H9 (cell line): ENCODE results near the gene ERC2. TPM values are rescaled to one million over a fixed set of nuclear protein-coding genes. Genes with fewer than 3 reads are reported as not detected.

Experiments used
- DNase-seq: peaks from one replicate; pipeline ENCODE4 v3.0.0-alpha.2; 2017
- H2AFZ ChIP-seq: one replicate; pipeline ENCODE4 v1.6.1; 2013; ENCODE audit warnings: mild to moderate bottlenecking, low read length, control low read depth, moderate library complexity
- H2AK5ac ChIP-seq: 2 replicates; pipeline ENCODE4 v1.6.1; 2013; ENCODE audit warnings: low read length, control low read depth, mixed read lengths; ENCODE audit not compliant: insufficient read length
- H2BK120ac ChIP-seq: one replicate; pipeline ENCODE4 v1.6.1; 2013; ENCODE audit warnings: low read depth, mild to moderate bottlenecking, low read length, control low read depth, inconsistent platforms; ENCODE audit not compliant: poor library complexity, severe bottlenecking
- H2BK12ac ChIP-seq: 2 replicates; pipeline ENCODE4 v1.6.1; 2013; ENCODE audit warnings: low read length, control low read depth, mixed read lengths, low read depth; ENCODE audit not compliant: insufficient read length
- H2BK15ac ChIP-seq: 2 replicates; pipeline ENCODE4 v1.6.1; 2013; ENCODE audit warnings: low read depth, low read length, control low read depth
- H2BK20ac ChIP-seq: one replicate; pipeline ENCODE4 v1.6.1; 2013; ENCODE audit warnings: low read depth, mild to moderate bottlenecking, low read length, control low read depth, inconsistent platforms; ENCODE audit not compliant: poor library complexity, severe bottlenecking
- H2BK5ac ChIP-seq: 2 replicates; pipeline ENCODE4 v1.6.1; 2013; ENCODE audit warnings: low read length, control low read depth, mixed read lengths; ENCODE audit not compliant: insufficient read length
- H3K14ac ChIP-seq: 2 replicates; pipeline ENCODE4 v1.6.1; 2013; ENCODE audit warnings: low read length, control low read depth; ENCODE audit not compliant: insufficient read depth
- H3K18ac ChIP-seq: 2 replicates; pipeline ENCODE4 v1.6.1; 2013; ENCODE audit warnings: low read depth, mild to moderate bottlenecking, mixed read lengths, low read length, control low read depth; ENCODE audit not compliant: insufficient read length
- H3K23ac ChIP-seq: 2 replicates; pipeline ENCODE4 v1.6.1; 2013; ENCODE audit warnings: low read length, control low read depth, mixed read lengths, low read depth; ENCODE audit not compliant: insufficient read length
- H3K23me2 ChIP-seq: 2 replicates; pipeline ENCODE4 v1.6.1; 2013; ENCODE audit warnings: low read depth, mild to moderate bottlenecking, mixed read lengths, low read length, control low read depth; ENCODE audit not compliant: insufficient read length, poor library complexity, severe bottlenecking
- H3K27ac ChIP-seq: 2 replicates; pipeline ENCODE4 v1.5.1; 2013; ENCODE audit warnings: low read length, control low read depth, mixed read lengths, low read depth; ENCODE audit not compliant: insufficient read length
- H3K27me3 ChIP-seq: 2 replicates; pipeline ENCODE4 v1.6.1; 2013; ENCODE audit warnings: low read length, control low read depth, inconsistent platforms; ENCODE audit not compliant: insufficient read depth
- H3K4ac ChIP-seq: 2 replicates; pipeline ENCODE4 v1.6.1; 2013; ENCODE audit warnings: low read depth, mild to moderate bottlenecking, control low read depth, inconsistent platforms, low read length, moderate library complexity
- H3K4me1 ChIP-seq: 2 replicates; pipeline ENCODE4 v1.6.1; 2013; ENCODE audit warnings: low read length, control low read depth, inconsistent platforms; ENCODE audit not compliant: insufficient read depth
- H3K4me2 ChIP-seq: 2 replicates; pipeline ENCODE4 v1.6.1; 2013; ENCODE audit warnings: low read length, control low read depth, mixed read lengths; ENCODE audit not compliant: insufficient read length, insufficient read depth
- H3K56ac ChIP-seq: 2 replicates; pipeline ENCODE4 v1.6.1; 2013; ENCODE audit warnings: low read depth, mild to moderate bottlenecking, mixed read lengths, low read length, control low read depth; ENCODE audit not compliant: insufficient read length
- H3K79me1 ChIP-seq: 2 replicates; pipeline ENCODE4 v1.6.1; 2013; ENCODE audit warnings: low read depth, mild to moderate bottlenecking, moderate library complexity, low read length, control low read depth, inconsistent platforms; ENCODE audit not compliant: insufficient read depth, poor library complexity, severe bottlenecking
- H3K79me2 ChIP-seq: 2 replicates; pipeline ENCODE4 v1.6.1; 2013; ENCODE audit warnings: low read length, control low read depth, inconsistent platforms; ENCODE audit not compliant: insufficient read depth
- H3K9ac ChIP-seq: 2 replicates; pipeline ENCODE4 v1.6.1; 2013; ENCODE audit warnings: low read length, control low read depth, mixed read lengths; ENCODE audit not compliant: insufficient read length; ENCODE audit errors: extremely low read depth
- H3K9me3 ChIP-seq: one replicate; pipeline ENCODE4 v1.6.1; 2013; ENCODE audit warnings: low read depth, low read length, inconsistent platforms; ENCODE audit not compliant: control insufficient read depth
- H3T11ph ChIP-seq: one replicate; pipeline ENCODE4 v1.6.1; 2013; ENCODE audit warnings: mild to moderate bottlenecking, low read length, control low read depth, inconsistent platforms
- H4K20me1 ChIP-seq: one replicate; pipeline ENCODE4 v1.6.1; 2013; ENCODE audit not compliant: control insufficient read depth, insufficient read length, insufficient read depth
- H4K5ac ChIP-seq: 2 replicates; pipeline ENCODE4 v1.6.1; 2013; ENCODE audit warnings: low read depth, mild to moderate bottlenecking, mixed read lengths, low read length, control low read depth; ENCODE audit not compliant: insufficient read length
- H4K8ac ChIP-seq: replicated peaks from 2 replicates; pipeline ENCODE4 v1.6.1; 2013; ENCODE audit warnings: low read length, control low read depth, mixed read lengths, low read depth; ENCODE audit not compliant: insufficient read length
- H4K91ac ChIP-seq: 2 replicates; pipeline ENCODE4 v1.6.1; 2013; ENCODE audit warnings: low read depth, mild to moderate bottlenecking, moderate library complexity, mixed read lengths, low read length, control low read depth; ENCODE audit not compliant: insufficient read length
- H3K27ac Mint-ChIP-seq, 3 experiments: 2 replicates in 2 of 3; 3 replicates in 1 of 3; pipeline ENCODE4 v1.8.0; 2020 to 2021; ENCODE audit warnings: mixed read lengths in 3 of 3, mild to moderate bottlenecking in 1 of 3, moderate library complexity in 1 of 3
- H3K27me3 Mint-ChIP-seq: 2 replicates; pipeline ENCODE4 v1.8.0; 2021; ENCODE audit warnings: low read depth, mild to moderate bottlenecking, moderate library complexity, mixed read lengths
- H3K36me3 Mint-ChIP-seq, 3 experiments: 2 replicates in 2 of 3; 3 replicates in 1 of 3; pipeline ENCODE4 v1.8.0; 2020 to 2021; ENCODE audit warnings: low read depth in 3 of 3, mixed read lengths in 3 of 3; ENCODE audit not compliant: insufficient read depth in 1 of 3
- H3K4me1 Mint-ChIP-seq, 2 experiments: 2 replicates each; pipeline ENCODE4 v1.8.0; 2020; ENCODE audit warnings: mixed read lengths in 2 of 2
- H3K4me3 Mint-ChIP-seq, 2 experiments: 2 replicates in 1 of 2; 3 replicates in 1 of 2; pipeline ENCODE4 v1.8.0; 2020 to 2021; ENCODE audit warnings: mild to moderate bottlenecking in 2 of 2, mixed read lengths in 2 of 2, moderate library complexity in 1 of 2
- H3K9me3 Mint-ChIP-seq, 2 experiments: 2 replicates in 1 of 2; 3 replicates in 1 of 2; pipeline ENCODE4 v1.8.0; 2020; ENCODE audit warnings: mild to moderate bottlenecking in 2 of 2, mixed read lengths in 2 of 2, moderate library complexity in 1 of 2
- CTCF ChIP-seq: fragments of 200-600 bp; sonication (generic); conservative IDR thresholded peaks from 3 replicates; pipeline ENCODE4 v1.8.0; 2021; ENCODE audit warnings: antibody characterized with exemption, mild to moderate bottlenecking
- WGBS: extraction: QIAGEN DNeasy Blood & Tissue Kit; methylation state at CpG from one replicate; pipeline ENCODE4 v1.1.7; 2013; ENCODE audit warnings: missing lambda C conversion rate, low lambda C conversion rate, mixed read lengths; ENCODE audit not compliant: insufficient read length; ENCODE audit errors: extremely low coverage; 5-methylcytosine and 5-hydroxymethylcytosine counted together
- total RNA-seq: library from RNA; stranded (reverse); gene quantifications from 2 replicates; pipeline ENCODE4 v1.2.1, GENCODE V29; 2021

Gene ERC2
- total RNA-seq, 1 experiment from 2014 or later, result 15.4 TPM

DNA sequence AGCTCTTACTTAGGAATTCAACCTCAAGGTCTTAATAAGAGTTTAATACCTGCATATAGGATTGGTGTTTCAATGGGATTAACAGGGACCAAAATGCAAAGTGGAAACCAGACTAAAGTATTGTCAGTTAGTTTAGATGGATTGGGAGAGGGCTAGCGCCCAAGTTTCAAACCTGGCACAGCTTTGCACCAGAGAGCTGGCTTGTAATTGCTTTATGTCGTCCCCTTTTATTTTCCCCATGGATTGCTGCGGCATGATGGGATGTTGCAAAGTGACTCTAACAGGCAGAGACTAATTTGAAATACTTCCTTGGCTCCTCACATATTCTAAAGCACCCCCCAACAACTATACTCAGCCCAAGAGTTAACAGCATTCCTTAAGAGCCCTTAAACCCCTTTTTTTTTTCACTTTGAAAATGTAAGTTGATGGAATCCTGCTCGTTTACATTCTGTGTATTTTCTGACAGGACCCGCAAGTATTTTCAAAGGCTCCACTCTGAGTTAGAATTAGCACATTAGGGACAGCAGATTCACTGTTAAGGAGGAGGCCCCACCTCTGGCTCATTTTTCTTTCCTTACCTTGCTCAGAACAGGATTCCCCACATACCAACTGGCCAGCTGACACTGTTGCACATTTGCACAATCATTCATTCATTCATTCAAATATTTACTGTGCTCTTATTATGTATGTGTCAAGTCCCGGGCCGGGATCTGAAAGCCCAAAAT, 214.2 kb downstream of the ERC2 start:
- no peaks in the 10 kb centered on the region for H3K79me1 ChIP-seq
- H3K4me1 ChIP-seq, result peaks cover 5% of the 10 kb centered on the region; the same call in 1 of the 2 replicates
- no peak overlapping the region for H2BK15ac ChIP-seq
- no peaks in the 10 kb centered on the region for H3K23me2 ChIP-seq
- no peak overlapping the region for H3K18ac ChIP-seq
- H3K9ac ChIP-seq, result no peak overlapping the region
- no CpG with 5 or more reads among the region's 7 CpGs for WGBS
- no peaks in the 10 kb centered on the region for H3K9me3 ChIP-seq
- no peak overlapping the region for H3K14ac ChIP-seq
- H3K27ac ChIP-seq, result no peak overlapping the region
- H4K91ac ChIP-seq, result no peak overlapping the region
- Mint-ChIP-seq H3K9me3 (no peaks in the 10 kb centered on the region), H3K36me3 (no peaks in the 10 kb centered on the region), H3K27me3 (no peaks in the 10 kb centered on the region), H3K4me3 (no peak overlapping the region), H3K27ac (peak overlapping the region; percentile 15 to 82 (median 80); a peak in 4 of 7 replicates), H3K4me1 (peaks cover 33 to 44% of the 10 kb centered on the region in 2 experiments)
- H3K4me2 ChIP-seq, result no peak overlapping the region
- no peak overlapping the region for H2AFZ ChIP-seq
- no peak overlapping the region for H2BK20ac ChIP-seq
- H3K79me2 ChIP-seq, result no peaks in the 10 kb centered on the region
- no peak for DNase-seq
- H2AK5ac ChIP-seq, result no peak overlapping the region
- no peak overlapping the region for H3K23ac ChIP-seq
- no peaks in the 10 kb centered on the region for H4K20me1 ChIP-seq
- H2BK12ac ChIP-seq, result no peak overlapping the region
- H3K27me3 ChIP-seq, result no peaks in the 10 kb centered on the region
- no peak overlapping the region for H3T11ph ChIP-seq
- no peak overlapping the region for H2BK5ac ChIP-seq
- H3K4ac ChIP-seq, result no peak overlapping the region
- no peak overlapping the region for H4K5ac ChIP-seq
- no peak overlapping the region for H4K8ac ChIP-seq
- no peak overlapping the region for H3K56ac ChIP-seq
- TF ChIP-seq CTCF, result no peak
- H2BK120ac ChIP-seq, result no peak overlapping the region
